Cardiac muscle cell (in vitro differentiated cells and primary cell): Measurements from ENCODE around the gene NSMCE1. TPM values are rescaled to one million over a fixed set of nuclear protein-coding genes. Genes with fewer than 3 reads are reported as not detected.

Source experiments
- DNase-seq, 2 donors: peaks; one replicate each; pipeline versions ENCODE4 v3.0.0 to v3.0.0-alpha.2; 2010 to 2017; ENCODE audit warnings: low read depth in 1 of 2, low spot score in 1 of 2
- H3K27ac ChIP-seq: fragments of 200-600 bp; sonication (generic); 2 replicates; pipeline ENCODE4 v1.5.1; 2016
- H3K27me3 ChIP-seq: fragments of 200-600 bp; sonication (generic); 2 replicates; pipeline ENCODE4 v1.6.0; 2016; ENCODE audit warnings: control low read depth
- H3K36me3 ChIP-seq: fragments of 200-600 bp; sonication (generic); 2 replicates; pipeline ENCODE4 v1.5.1; 2016; ENCODE audit warnings: control low read depth
- H3K4me1 ChIP-seq: fragments of 200-600 bp; sonication (generic); 2 replicates; pipeline ENCODE4 v1.8.1; 2017; ENCODE audit warnings: low read depth, mild to moderate bottlenecking, mixed run types
- H3K4me3 ChIP-seq: fragments of 200-600 bp; sonication (generic); 2 replicates; pipeline ENCODE4 v1.5.1; 2016; ENCODE audit warnings: mild to moderate bottlenecking
- H3K9me3 ChIP-seq: fragments of 200-600 bp; sonication (generic); 2 replicates; pipeline ENCODE4 v1.5.1; 2017; ENCODE audit warnings: low read depth, mild to moderate bottlenecking, control low read depth
- CTCF ChIP-seq: IDR thresholded peaks from 2 replicates; pipeline ENCODE4 v1.5.1; 2012; ENCODE audit warnings: low read depth, mild to moderate bottlenecking, low read length
- polyA plus RNA-seq: library from polyadenylated mRNA; unstranded; fragments of >200 nt; fragmentation: Nextera tagmentation; extraction: Ambion mirVana; gene quantifications from 2 replicates; pipeline ENCODE4 v1.2.1, GENCODE V29; 2016
- total RNA-seq: library from RNA; depleted of rRNA; stranded (reverse); fragments of >200 nt; gene quantifications from 2 replicates; pipeline ENCODE4 v1.2.3, GENCODE V29; 2016

Gene NSMCE1
- total and polyA plus RNA-seq, 2 experiments from 2014 or later, result 23.4 to 28.2 TPM

DNA sequence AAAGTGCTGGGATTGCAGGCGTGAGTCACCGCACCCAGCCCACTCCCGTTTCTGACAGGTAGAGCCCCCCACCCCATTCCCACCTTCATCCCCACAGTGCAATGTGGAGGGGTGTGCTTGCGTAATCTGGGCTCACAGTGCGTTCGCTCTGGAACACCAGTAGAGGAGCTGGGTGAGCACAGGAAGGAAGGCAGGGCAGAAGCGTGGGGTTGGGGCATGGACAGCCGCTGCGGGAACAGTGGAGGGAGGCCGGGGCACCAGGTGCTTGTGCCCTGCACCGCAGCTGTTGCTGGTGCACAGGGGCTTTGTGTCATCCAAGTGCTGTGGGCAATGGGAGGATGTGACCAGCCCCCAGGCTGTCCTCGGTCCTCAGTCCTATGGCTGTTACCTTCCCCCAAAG lies 40.5 kb downstream of the NSMCE1 start:
- H3K4me3 ChIP-seq, result no peak overlapping the region
- no peaks in the 10 kb centered on the region for H3K36me3 ChIP-seq
- no peak for TF ChIP-seq CTCF
- H3K9me3 ChIP-seq, result no peaks in the 10 kb centered on the region
- H3K4me1 ChIP-seq, result peaks cover 24% of the 10 kb centered on the region
- H3K27ac ChIP-seq, result no peak overlapping the region
- DNase-seq, result no peak
- H3K27me3 ChIP-seq, result no peaks in the 10 kb centered on the region

DNA sequence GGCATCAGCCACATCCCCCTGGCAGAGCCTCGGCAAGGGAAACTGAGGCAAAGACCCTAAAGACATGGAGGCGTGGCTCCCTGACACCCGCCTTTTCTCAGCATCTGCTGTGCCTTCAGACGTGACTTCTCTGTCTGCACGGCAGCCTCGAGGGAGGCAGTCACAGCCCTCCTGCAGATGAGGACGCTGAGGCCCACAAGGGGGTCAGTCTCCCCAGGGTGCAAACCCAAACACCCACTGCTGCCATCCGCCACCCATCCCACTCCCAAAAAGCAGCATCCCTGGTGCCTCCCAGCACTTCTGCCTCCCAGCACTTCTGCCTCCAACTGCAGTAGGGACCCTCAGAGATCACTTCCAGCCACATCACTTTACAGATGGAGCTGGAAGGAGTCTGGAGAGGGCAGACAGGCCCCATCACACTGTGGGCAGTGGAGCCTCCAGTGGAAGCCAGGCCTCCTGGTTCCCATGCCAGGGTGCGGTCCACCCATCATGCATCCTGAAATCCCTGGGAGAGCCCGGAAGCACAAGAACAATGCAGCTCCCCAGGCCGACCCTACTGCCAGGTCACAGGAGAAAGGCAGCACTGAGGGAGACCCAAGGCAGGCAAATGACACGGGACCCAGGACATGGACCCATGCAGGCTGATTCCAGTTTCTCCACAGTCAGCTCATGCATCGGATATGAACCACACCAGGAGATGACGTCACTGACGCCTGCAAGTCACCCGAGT lies 41.4 kb downstream of the NSMCE1 start:
- H3K4me1 ChIP-seq, result peaks cover 33% of the 10 kb centered on the region
- no peak overlapping the region for H3K4me3 ChIP-seq
- no peaks in the 10 kb centered on the region for H3K9me3 ChIP-seq
- no peak for DNase-seq
- no peaks in the 10 kb centered on the region for H3K27me3 ChIP-seq
- H3K27ac ChIP-seq, result no peak overlapping the region
- H3K36me3 ChIP-seq, result no peaks in the 10 kb centered on the region
- TF ChIP-seq CTCF, result no peak

- no peak for TF ChIP-seq CTCF
- no peak for DNase-seq
- peaks cover 32% of the 10 kb centered on the region for H3K4me1 ChIP-seq
Observed at GRCh38 chr16:27226476-27226875, 42.1 kb downstream of the NSMCE1 start.

GRCh38 chr16:27225536-27226360 lies 42.8 kb downstream of the NSMCE1 start:
- no peaks in the 10 kb centered on the region for H3K9me3 ChIP-seq
- no peaks in the 10 kb centered on the region for H3K27me3 ChIP-seq
- peaks cover 25% of the 10 kb centered on the region for H3K4me1 ChIP-seq
- no peak overlapping the region for H3K27ac ChIP-seq
- DNase-seq, result no peak
- no peak for TF ChIP-seq CTCF
- H3K36me3 ChIP-seq, result no peaks in the 10 kb centered on the region
- H3K4me3 ChIP-seq, result no peak overlapping the region

More at GRCh38 chr16:27226476-27226875, 42.1 kb downstream of the NSMCE1 start:
- no peak overlapping the region for H3K4me3 ChIP-seq
- no peaks in the 10 kb centered on the region for H3K36me3 ChIP-seq
- H3K27ac ChIP-seq, result no peak overlapping the region
- H3K27me3 ChIP-seq, result no peaks in the 10 kb centered on the region
- H3K9me3 ChIP-seq, result no peaks in the 10 kb centered on the region

DNA sequence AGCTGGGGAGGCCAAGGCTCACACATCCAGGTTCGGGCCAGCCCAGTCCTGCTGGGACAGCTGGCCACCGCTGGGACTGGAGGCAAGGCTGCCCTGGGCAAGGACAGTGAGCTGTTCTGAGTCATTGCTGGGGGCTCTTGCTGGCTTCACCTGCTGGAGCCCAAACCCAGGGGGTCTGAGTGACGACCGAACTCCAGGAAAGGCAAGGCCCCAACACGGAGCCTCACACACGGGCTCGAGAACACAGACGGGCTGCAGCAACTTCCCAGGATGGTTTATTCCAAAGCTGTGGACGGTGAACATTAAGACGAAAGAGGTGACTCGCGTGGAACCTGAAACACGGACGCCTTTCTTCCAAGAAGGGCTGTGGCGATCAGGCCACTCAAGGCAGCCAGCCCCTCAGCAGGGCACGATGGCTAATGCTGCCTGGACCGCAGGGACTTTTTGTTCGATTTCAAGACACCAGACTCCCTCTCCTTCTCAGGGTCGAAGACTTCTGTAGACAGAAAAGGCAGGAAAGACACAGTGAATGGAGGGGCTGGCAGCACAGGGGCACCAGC lies 43.8 kb downstream of the NSMCE1 start:
- no peak for TF ChIP-seq CTCF
- no peaks in the 10 kb centered on the region for H3K9me3 ChIP-seq
- H3K27me3 ChIP-seq, result no peaks in the 10 kb centered on the region
- no peak overlapping the region for H3K27ac ChIP-seq
- no peak overlapping the region for H3K4me3 ChIP-seq
- peaks cover 21% of the 10 kb centered on the region for H3K4me1 ChIP-seq
- no peak for DNase-seq
- H3K36me3 ChIP-seq, result no peaks in the 10 kb centered on the region
